ENCODE measurements around the gene PLCB3. TPM values are rescaled to one million over a fixed set of nuclear protein-coding genes. Genes with fewer than 3 reads are reported as not detected.

The PLCB3 gene
- total and polyA plus RNA-seq, 7 donors, result 10.6 to 52.8 (median 17.7) TPM

DNA sequence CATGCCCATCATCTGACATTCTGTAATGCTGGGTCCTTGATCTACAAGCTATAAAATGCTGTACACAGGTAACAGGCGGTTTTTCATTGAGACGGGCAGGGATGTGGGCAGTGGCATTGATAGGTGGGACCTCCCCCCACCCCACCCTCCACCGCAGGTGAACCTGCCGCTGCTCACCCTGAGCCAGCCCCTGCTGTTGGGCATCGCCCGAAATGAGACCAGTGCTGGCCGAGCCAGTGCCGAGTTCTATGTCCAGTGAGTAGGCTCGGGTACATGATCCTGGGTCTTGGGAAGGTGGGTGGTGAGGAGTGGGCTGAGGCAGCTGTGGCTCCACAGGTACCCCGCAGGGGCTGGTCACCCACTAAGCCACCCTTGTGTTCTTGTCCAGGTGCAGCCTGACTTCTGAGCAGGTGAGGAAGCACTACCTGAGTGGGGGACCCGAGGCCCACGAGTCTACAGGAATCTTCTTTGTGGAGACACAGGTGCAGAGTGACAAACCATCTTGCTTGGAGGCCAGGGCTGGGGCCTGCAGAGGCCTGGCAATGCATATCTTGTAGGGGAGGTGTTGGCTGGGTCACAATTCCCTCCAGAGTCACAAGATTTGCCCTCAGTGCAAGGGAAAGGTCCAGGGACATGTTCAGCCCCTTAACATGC is 22.1 kb upstream of the PLCB3 start:
- Histone ChIP-seq H3K4me3 (peak overlapping the region in 2 of 4 donors; percentile 70 to 82), H3K9me3 (no peaks in the 10 kb centered on the region), H3K4me1 (peaks cover 0 to 75% (median 60%) of the 10 kb centered on the region in 4 donors), H3K27me3 (no peaks in the 10 kb centered on the region), H3K36me3 (peaks cover 0 to 3% (median 0%) of the 10 kb centered on the region in 4 donors), H3K27ac (peak overlapping the region; percentile 95 to 98 (median 96))
- intact Hi-C loops (cut with DNase I), result loop anchor here (5.0 kb wide), 1 partner anchor 42 kb away; the partner anchor contains the start of gene STIP1
- TF ChIP-seq POLR2A (IDR thresholded peaks at IDR 0.05), result no peak
- no peak for TF ChIP-seq POLR2AphosphoS5 (IDR thresholded peaks at IDR 0.05)
- TF ChIP-seq EP300 (IDR thresholded peaks at IDR 0.05), result no peak
- no peak for TF ChIP-seq CTCF (IDR thresholded peaks at IDR 0.05)
- WGBS, 2 donors, result 87 to 89% methylated on average over 12 of the region's 12 CpGs
- DNase-seq, result no peak

DNA sequence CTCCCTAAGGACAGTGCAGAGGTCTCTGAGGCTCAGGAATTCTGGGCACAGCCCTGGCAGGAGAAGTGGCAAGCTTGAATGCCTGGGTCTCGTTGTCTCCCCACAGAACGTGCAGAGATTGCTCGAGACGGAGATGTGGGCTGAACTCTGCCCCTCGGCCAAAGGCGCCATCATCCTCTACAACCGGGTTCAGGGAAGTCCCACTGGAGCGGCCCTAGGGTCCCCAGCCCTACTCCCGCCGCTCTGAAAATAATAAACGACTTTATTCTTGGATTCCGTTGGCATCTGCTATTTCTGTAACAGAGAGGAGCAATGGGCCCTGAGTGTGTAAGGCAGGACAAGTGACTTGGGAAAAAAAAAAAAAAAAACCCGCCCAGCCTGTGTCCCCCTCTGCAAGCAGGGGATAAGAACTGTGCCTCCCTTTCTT is 21.6 kb upstream of the PLCB3 start:
- intact Hi-C loops (cut with DNase I), result loop anchor here (5.0 kb wide), 1 partner anchor 42 kb away; the partner anchor contains the start of gene STIP1
- no peak for TF ChIP-seq POLR2A (IDR thresholded peaks at IDR 0.05)
- TF ChIP-seq POLR2AphosphoS5 (IDR thresholded peaks at IDR 0.05), result no peak
- TF ChIP-seq CTCF (IDR thresholded peaks at IDR 0.05), result no peak
- TF ChIP-seq EP300 (IDR thresholded peaks at IDR 0.05), result no peak
- no peaks in the 10 kb centered on the region for H3K27me3 ChIP-seq
- DNase-seq, result no peak
- peaks cover 0 to 74% (median 59%) of the 10 kb centered on the region in 4 donors for H3K4me1 ChIP-seq
- H3K9me3 ChIP-seq, result no peaks in the 10 kb centered on the region
- H3K27ac ChIP-seq, result peak overlapping the region; percentile 95 to 98 (median 96)
- H3K36me3 ChIP-seq, result no peaks in the 10 kb centered on the region
- H3K4me3 ChIP-seq, result peak overlapping the region; percentile 57 to 82 (median 76)
- WGBS, 2 donors, result 38 to 50% methylated on average over 13 of the region's 13 CpGs

- Histone ChIP-seq H3K27me3 (no peaks in the 10 kb centered on the region), H3K36me3 (no peaks in the 10 kb centered on the region), H3K4me3 (peak within 1 kb of the TSS; percentile 57 to 82 (median 76)), H3K27ac (peak within 1 kb of the TSS; percentile 95 to 98 (median 96)), H3K4me1 (peaks cover 0 to 72% (median 58%) of the 10 kb centered on the region in 4 donors), H3K9me3 (no peaks in the 10 kb centered on the region)
- DNase-seq, result peak; percentile 96
- 0 to 1% methylated on average over 62 of the region's 62 CpGs for WGBS, 2 donors
- TF ChIP-seq EP300 (IDR thresholded peaks at IDR 0.05) (no peak), POLR2AphosphoS5 (IDR thresholded peaks at IDR 0.05) (peak; percentile 63 to 76 (median 70)), POLR2A (IDR thresholded peaks at IDR 0.05) (peak; percentile 27 to 58)
- intact Hi-C loops (cut with DNase I), result no loop called here
Measured at GRCh38 chr11:64230171-64230984, 21.0 kb upstream of the PLCB3 start, which contains the start of gene DNAJC4. Gene DNAJC4, plus strand, starts transcription at chr11:64230548. Its CDS starts 307 bp downstream, at chr11:64230855.

- H3K4me1 ChIP-seq, result peaks cover 0 to 75% (median 61%) of the 10 kb centered on the region in 4 donors
- WGBS, 2 donors, result 4 to 5% methylated on average over 8 of the region's 8 CpGs
- intact Hi-C loops (cut with DNase I), result no loop called here
- H3K27ac ChIP-seq, result peak overlapping the region; percentile 95 to 98 (median 96)
- H3K36me3 ChIP-seq, result no peaks in the 10 kb centered on the region
- no peak for TF ChIP-seq POLR2A (IDR thresholded peaks at IDR 0.05)
- no peak for TF ChIP-seq EP300 (IDR thresholded peaks at IDR 0.05)
- TF ChIP-seq CTCF (IDR thresholded peaks at IDR 0.05), result no peak
- no peak for TF ChIP-seq POLR2AphosphoS5 (IDR thresholded peaks at IDR 0.05)
- no peaks in the 10 kb centered on the region for H3K9me3 ChIP-seq
- H3K27me3 ChIP-seq, result no peaks in the 10 kb centered on the region
- DNase-seq, result no peak
- peak overlapping the region; percentile 57 to 82 (median 76) for H3K4me3 ChIP-seq
Measured at GRCh38 chr11:64230985-64231365, 20.4 kb upstream of the PLCB3 start.

DNA sequence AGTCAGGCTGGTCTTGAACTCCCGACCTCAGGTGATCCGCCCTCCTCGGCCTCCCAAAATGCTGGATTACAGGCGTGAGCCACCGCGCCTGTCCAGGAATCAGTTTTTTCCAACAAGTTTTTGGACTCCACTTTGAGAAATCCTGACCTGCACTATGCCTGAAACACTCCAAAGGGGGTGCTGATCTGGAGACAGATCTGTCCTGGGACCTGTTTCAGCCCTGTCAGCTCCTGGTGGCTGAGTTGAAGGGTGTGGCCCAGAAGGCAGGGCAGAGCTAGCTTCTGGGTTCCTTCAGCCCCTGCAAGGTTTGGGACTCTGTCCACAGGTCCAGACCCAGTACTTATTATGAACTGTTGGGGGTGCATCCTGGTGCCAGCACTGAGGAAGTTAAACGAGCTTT is 19.8 kb upstream of the PLCB3 start:
- no peaks in the 10 kb centered on the region for H3K9me3 ChIP-seq
- no peak for TF ChIP-seq CTCF (IDR thresholded peaks at IDR 0.05)
- no peak for TF ChIP-seq POLR2A (IDR thresholded peaks at IDR 0.05)
- 59 to 83% methylated on average over 7 of the region's 7 CpGs for WGBS, 2 donors
- H3K4me1 ChIP-seq, result peaks cover 0 to 76% (median 61%) of the 10 kb centered on the region in 4 donors
- intact Hi-C loops (cut with DNase I), result no loop called here
- DNase-seq, result no peak
- H3K27me3 ChIP-seq, result no peaks in the 10 kb centered on the region
- no peak overlapping the region for H3K4me3 ChIP-seq
- H3K27ac ChIP-seq, result peak overlapping the region; percentile 95 to 98 (median 96)
- peaks cover 0 to under 1% (median 0%) of the 10 kb centered on the region in 4 donors for H3K36me3 ChIP-seq

All from sigmoid colon (tissue), 7 donors.